Breast epithelium (tissue), 3 donors: ENCODE data around the gene CEACAM5.

Experiments used
- CTCF ChIP-seq, 3 donors: fragments of 450-650 bp; IDR thresholded peaks; one replicate each; pipeline ENCODE4 v1.5.1; 2016 to 2017; ENCODE audit warnings: antibody characterized with exemption in 3 of 3, mild to moderate bottlenecking in 3 of 3, moderate library complexity in 3 of 3
- POLR2AphosphoS5 ChIP-seq, 3 donors: sonication (generic); formaldehyde crosslinking; IDR thresholded peaks; one replicate each; pipeline ENCODE4 v1.6.1; 2017; ENCODE audit warnings: antibody characterized with exemption in 3 of 3

- no peak for TF ChIP-seq CTCF (IDR thresholded peaks at IDR 0.05)
- TF ChIP-seq POLR2AphosphoS5 (IDR thresholded peaks at IDR 0.05): no peak
These were observed 37.3 kb downstream of the CEACAM5 start for GRCh38 chr19:41745756-41746155.
